C4-2B (cell line): ENCODE data around the gene ARHGAP36.

Experiments used
- H3K27ac ChIP-seq: fragments of 450-650 bp; 2 replicates; pipeline ENCODE4 v1.5.1; 2017
- ZFX ChIP-seq: fragments of 450-650 bp; IDR thresholded peaks from 2 replicates; pipeline ENCODE4 v1.6.1; 2017
- TF ChIP-seq, protein P1 (sequence below): fragments of 450-650 bp; conservative IDR thresholded peaks from 2 replicates; pipeline ENCODE4 v1.5.1; 2017; ENCODE audit warnings: mild to moderate bottlenecking

ARHGAP36 gene

DNA sequence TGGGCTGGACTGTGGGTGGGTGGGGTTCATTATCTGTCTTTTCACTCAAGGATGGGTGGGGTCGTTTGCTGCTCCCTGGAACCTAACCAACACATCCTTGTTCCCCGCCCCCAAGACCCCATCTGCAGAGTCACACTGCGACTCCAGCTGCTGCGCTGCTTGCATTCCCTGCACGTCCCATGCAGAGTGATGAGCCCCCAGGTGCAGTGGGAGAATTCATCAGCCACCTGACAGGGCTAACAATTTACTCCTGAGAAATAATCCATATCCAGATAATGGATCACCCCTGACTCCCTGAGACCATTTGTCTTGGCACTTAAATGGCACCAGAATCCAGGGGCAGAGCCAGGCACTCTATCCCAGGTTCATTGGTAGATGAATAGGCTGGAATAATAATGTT lies 12.4 kb upstream of the ARHGAP36 start:
- no peak overlapping the region for H3K27ac ChIP-seq
- TF ChIP-seq, protein P1, sequence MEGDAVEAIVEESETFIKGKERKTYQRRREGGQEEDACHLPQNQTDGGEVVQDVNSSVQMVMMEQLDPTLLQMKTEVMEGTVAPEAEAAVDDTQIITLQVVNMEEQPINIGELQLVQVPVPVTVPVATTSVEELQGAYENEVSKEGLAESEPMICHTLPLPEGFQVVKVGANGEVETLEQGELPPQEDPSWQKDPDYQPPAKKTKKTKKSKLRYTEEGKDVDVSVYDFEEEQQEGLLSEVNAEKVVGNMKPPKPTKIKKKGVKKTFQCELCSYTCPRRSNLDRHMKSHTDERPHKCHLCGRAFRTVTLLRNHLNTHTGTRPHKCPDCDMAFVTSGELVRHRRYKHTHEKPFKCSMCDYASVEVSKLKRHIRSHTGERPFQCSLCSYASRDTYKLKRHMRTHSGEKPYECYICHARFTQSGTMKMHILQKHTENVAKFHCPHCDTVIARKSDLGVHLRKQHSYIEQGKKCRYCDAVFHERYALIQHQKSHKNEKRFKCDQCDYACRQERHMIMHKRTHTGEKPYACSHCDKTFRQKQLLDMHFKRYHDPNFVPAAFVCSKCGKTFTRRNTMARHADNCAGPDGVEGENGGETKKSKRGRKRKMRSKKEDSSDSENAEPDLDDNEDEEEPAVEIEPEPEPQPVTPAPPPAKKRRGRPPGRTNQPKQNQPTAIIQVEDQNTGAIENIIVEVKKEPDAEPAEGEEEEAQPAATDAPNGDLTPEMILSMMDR = no peak
- TF ChIP-seq ZFX = no peak

DNA sequence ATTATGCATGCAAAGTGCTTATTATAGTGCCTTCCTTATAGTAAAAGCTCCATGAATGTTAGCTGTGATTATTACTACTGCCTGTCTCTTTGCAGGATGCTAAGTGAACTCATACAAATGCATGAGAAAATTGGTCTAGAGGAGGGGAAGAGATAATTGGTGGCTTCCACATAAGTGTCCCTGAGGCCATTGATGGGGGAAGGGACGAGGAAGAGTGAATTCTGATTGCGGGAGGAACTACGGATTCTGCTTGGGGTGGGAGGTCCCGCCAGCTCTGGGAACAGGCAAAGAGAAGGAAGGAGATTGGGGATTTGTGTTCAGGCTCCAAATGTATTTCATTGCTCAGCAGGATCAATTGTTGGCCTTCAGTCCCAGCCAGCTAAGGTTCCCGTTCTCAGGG lies 11.6 kb upstream of the ARHGAP36 start:
- no peak overlapping the region for H3K27ac ChIP-seq

DNA sequence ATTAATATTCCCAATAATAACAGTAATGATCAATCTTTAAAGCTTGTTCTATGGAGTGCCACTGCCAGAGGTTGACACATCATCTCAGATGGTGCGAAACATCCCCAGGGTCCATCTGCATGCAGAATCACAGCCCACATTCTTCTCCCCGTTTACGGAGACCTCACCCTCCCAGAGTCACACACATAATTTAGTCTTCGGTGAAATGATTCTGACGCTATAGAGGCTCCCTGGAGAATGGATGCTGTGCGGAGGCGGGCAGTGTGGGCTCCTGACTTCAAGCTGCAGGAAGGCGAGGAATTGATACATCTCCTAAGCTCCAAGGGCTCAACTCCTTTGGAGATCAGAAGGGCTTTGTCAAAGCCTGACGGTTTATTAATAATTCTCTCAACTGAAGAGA lies 11.0 kb upstream of the ARHGAP36 start:
- TF ChIP-seq ZFX = no peak
- TF ChIP-seq, protein P1 = no peak
- no peak overlapping the region for H3K27ac ChIP-seq

More for the DNA sequence above, 11.6 kb upstream of the ARHGAP36 start:
- TF ChIP-seq, protein P1 = no peak
- no peak for TF ChIP-seq ZFX

DNA sequence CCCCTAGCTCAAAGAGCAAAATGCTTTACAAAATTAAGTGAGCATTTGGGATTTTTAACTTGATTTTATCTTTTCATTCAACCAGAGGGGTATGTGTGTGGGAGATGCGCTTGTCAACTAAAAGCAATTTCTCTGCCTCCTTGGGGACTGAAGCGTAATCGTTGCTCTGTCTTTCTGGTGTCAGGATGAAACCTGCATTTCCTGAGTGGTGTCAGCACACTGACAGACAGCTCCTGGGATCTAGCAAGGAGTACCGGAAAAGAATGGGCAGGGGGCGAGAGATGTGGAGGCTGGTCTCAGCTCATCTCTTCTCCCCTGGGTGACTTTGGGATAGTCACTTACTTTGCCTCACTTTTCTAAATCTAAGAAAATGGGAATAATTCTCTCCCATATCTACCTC lies 5.1 kb upstream of the ARHGAP36 start:
- no peak overlapping the region for H3K27ac ChIP-seq
- no peak for TF ChIP-seq ZFX
- TF ChIP-seq, protein P1 = no peak

DNA sequence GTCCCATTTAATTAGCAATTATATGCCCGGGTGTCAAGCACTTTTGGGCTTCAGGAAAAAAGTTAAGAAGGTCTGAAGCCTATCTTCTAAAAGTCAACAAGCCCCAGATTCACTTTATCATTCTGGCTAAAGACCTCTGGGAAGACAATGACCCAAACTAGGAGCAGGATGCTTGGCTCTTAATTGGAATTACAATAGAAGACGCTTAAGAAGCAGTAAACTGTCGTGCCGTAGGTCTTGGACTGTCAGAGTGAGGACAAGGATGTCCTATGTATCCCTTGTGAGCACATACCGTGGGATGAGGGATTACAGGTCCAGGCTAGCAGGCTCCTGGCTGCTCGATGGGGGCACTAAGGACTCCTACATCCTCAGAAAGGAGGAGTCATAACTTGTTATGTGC lies 3.2 kb upstream of the ARHGAP36 start:
- TF ChIP-seq ZFX = no peak
- TF ChIP-seq, protein P1 = no peak
- no peak overlapping the region for H3K27ac ChIP-seq

DNA sequence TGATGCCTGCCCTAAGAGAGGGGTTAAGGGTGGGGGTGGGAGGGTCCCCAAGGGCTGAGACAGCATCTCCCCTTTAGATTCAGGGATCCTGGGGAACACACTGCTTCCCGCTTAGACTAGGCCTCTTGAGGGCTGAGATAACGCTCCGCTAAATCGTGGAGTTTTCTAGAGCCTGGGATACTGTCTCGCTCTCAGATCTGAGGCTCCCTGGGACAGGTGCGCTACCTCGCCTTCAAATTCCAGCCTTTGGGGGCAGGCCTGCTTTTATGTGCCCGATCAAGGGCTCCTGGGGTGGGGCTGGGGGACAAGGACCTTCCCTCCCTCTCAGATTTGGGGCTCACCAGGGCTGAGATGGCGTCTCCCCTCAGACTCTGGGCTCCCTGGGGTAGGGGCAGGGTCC lies 440 bp upstream of the ARHGAP36 start:
- H3K27ac ChIP-seq = no peak overlapping the region
- no peak for TF ChIP-seq ZFX
- TF ChIP-seq, protein P1 = no peak

DNA sequence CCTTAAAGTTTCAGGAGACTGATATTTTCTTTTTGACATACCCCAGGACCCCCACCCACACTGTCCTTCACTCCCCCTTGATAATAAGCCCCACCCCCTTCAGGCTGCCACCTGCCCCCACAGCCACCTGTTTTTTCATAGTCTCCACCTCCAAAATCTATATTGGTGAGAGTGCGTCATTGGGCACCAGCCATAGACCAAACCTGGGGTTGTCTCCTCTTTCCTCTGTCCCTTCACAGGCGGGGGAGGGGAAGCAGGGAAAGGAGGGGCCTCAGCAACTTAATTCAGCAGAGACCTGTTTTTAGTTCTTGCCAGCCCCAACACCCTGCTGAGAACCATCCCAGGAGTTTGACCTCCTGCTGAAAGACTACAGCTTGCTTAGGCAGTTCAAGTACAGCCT lies 1.1 kb downstream of the ARHGAP36 start:
- TF ChIP-seq ZFX = no peak
- TF ChIP-seq, protein P1 = no peak
- H3K27ac ChIP-seq = no peak overlapping the region
